ENCODE data around the gene SLC7A9. TPM values are rescaled to one million over a fixed set of nuclear protein-coding genes. Genes with fewer than 3 reads are reported as not detected.

The SLC7A9 gene
- total RNA-seq, 2 experiments from 2014 or later, result 0.28 TPM; not detected in 1

GRCh38 chr19:32876236-32876918 is 6.8 kb upstream of the SLC7A9 start:
- ChIA-PET POLR2A (no interaction called here), CTCF (no interaction called here)
- H3K9me3 Mint-ChIP-seq, result no peaks in the 10 kb centered on the region
- no peaks in the 10 kb centered on the region for H3K4me1 Mint-ChIP-seq (ENCODE audit: low read depth)
- H3K4me3 ChIP-seq (ENCODE audit: low read length), result no peak overlapping the region
- no peaks in the 10 kb centered on the region for H3K9me3 ChIP-seq (ENCODE audit: control insufficient read depth in 1 of 2, insufficient read depth in 1 of 2, low read length in 2 of 2)
- DNase-seq, result no peak
- peaks cover 8% of the 10 kb centered on the region for H3K36me3 Mint-ChIP-seq (ENCODE audit: low read depth)
- no peaks in the 10 kb centered on the region for H3K4me1 ChIP-seq (ENCODE audit: insufficient read depth, low read length)
- no peaks in the 10 kb centered on the region for H3K27me3 Mint-ChIP-seq
- ATAC-seq (ENCODE audit: poor library complexity), result no peak
- intact Hi-C loops (cut with DNase I, micrococcal nuclease), result no loop called here
- no peaks in the 10 kb centered on the region for H3K27me3 ChIP-seq (ENCODE audit: control insufficient read depth in 1 of 2, insufficient read depth in 2 of 2, low read length in 2 of 2)
- no peak overlapping the region for H3K27ac Mint-ChIP-seq
- no peak overlapping the region for H3K27ac ChIP-seq (ENCODE audit: low read depth in 1 of 2, low read length in 2 of 2)
- no peak for TF ChIP-seq CTCF (IDR thresholded peaks at IDR 0.05)
- H3K4me3 Mint-ChIP-seq, result no peak overlapping the region
- no peaks in the 10 kb centered on the region for H3K36me3 ChIP-seq (ENCODE audit: insufficient read depth, low read length)

- intact Hi-C loops (cut with DNase I, micrococcal nuclease), result no loop called here
- POLR2A ChIA-PET, result no interaction called here
- Mint-ChIP-seq H3K4me3 (no peak overlapping the region), H3K4me1 (ENCODE audit: low read depth) (no peaks in the 10 kb centered on the region), H3K36me3 (ENCODE audit: low read depth) (peaks cover 8% of the 10 kb centered on the region), H3K9me3 (no peaks in the 10 kb centered on the region), H3K27ac (no peak overlapping the region), H3K27me3 (no peaks in the 10 kb centered on the region)
- Histone ChIP-seq H3K4me1 (ENCODE audit: insufficient read depth, low read length) (no peaks in the 10 kb centered on the region), H3K36me3 (ENCODE audit: insufficient read depth, low read length) (no peaks in the 10 kb centered on the region), H3K9me3 (ENCODE audit: control insufficient read depth in 1 of 2, insufficient read depth in 1 of 2, low read length in 2 of 2) (no peaks in the 10 kb centered on the region), H3K27me3 (ENCODE audit: control insufficient read depth in 1 of 2, insufficient read depth in 2 of 2, low read length in 2 of 2) (no peaks in the 10 kb centered on the region), H3K27ac (ENCODE audit: low read depth in 1 of 2, low read length in 2 of 2) (no peak overlapping the region), H3K4me3 (ENCODE audit: low read length) (no peak overlapping the region)
- DNase-seq (no peak), ATAC-seq (ENCODE audit: poor library complexity) (no peak)
- no peak for TF ChIP-seq CTCF (IDR thresholded peaks at IDR 0.05)
- CTCF ChIA-PET, result no interaction called here
Measured at GRCh38 chr19:32875428-32875827, 5.9 kb upstream of the SLC7A9 start.

- Histone ChIP-seq H3K27me3 (ENCODE audit: control insufficient read depth in 1 of 2, insufficient read depth in 2 of 2, low read length in 2 of 2) (no peaks in the 10 kb centered on the region), H3K27ac (ENCODE audit: low read depth in 1 of 2, low read length in 2 of 2) (no peak overlapping the region), H3K4me3 (ENCODE audit: low read length) (no peak overlapping the region), H3K36me3 (ENCODE audit: insufficient read depth, low read length) (no peaks in the 10 kb centered on the region), H3K4me1 (ENCODE audit: insufficient read depth, low read length) (no peaks in the 10 kb centered on the region), H3K9me3 (ENCODE audit: control insufficient read depth in 1 of 2, insufficient read depth in 1 of 2, low read length in 2 of 2) (no peaks in the 10 kb centered on the region)
- H3K27ac Mint-ChIP-seq, result no peak overlapping the region
- ATAC-seq (ENCODE audit: poor library complexity) (no peak), DNase-seq (no peak)
- intact Hi-C loops (cut with DNase I, micrococcal nuclease), result no loop called here
- ChIA-PET CTCF (no interaction called here), POLR2A (no interaction called here)
- H3K36me3 Mint-ChIP-seq (ENCODE audit: low read depth), result peaks cover 8% of the 10 kb centered on the region
- no peaks in the 10 kb centered on the region for H3K4me1 Mint-ChIP-seq (ENCODE audit: low read depth)
- no peak overlapping the region for H3K4me3 Mint-ChIP-seq
- no peaks in the 10 kb centered on the region for H3K9me3 Mint-ChIP-seq
- no peaks in the 10 kb centered on the region for H3K27me3 Mint-ChIP-seq
- no peak for TF ChIP-seq CTCF (IDR thresholded peaks at IDR 0.05)
Measured at GRCh38 chr19:32874605-32875004, 5.0 kb upstream of the SLC7A9 start.

Data from CD4-positive, alpha-beta T cell (primary cell).